ENCODE data around the gene UBE2A.

Gene UBE2A

DNA sequence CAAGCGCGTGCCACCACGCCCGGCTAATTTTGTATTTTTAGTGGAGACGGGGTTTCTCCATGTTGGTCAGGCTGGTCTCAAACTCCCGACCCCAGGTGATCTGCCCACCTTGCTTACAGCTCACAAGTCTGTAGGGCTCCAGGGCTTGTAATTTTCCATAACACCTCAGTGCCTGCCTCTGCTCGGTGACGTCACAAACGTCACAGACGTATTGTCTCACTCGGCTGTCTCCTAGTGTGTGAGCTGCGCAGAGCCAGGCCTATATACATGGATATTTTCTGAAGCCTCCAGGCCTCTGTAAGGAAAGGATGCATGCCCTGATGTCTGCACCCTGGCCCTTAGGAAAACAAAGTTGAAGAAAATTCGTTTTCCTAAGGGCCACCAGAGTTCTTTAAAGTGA lies 40.4 kb downstream of the UBE2A start:
- DNase-seq = no peak

GRCh38 chrX:119617517-119618164 lies 43.3 kb downstream of the UBE2A start:
- DNase-seq = no peak

DNA sequence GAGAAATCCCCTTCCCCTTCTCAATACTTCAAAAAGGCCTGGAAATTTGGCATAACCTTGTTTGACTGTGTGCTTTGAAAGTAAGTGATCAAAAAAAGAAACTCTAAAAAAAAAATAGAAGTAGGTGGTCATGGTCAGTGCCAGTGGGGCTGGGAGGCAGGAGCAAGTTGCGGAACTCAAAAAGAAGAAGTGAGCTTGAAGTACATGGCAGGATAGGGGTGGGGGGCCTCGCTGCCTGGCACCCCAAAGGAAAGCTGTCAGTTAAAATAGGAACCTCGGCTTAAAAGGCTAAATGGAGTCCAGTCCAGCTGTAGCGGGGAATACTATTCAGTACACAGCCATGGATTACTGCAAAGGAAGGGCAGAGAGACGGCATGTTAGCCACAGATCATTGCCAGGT lies 44.1 kb downstream of the UBE2A start:
- no peak for DNase-seq

DNA sequence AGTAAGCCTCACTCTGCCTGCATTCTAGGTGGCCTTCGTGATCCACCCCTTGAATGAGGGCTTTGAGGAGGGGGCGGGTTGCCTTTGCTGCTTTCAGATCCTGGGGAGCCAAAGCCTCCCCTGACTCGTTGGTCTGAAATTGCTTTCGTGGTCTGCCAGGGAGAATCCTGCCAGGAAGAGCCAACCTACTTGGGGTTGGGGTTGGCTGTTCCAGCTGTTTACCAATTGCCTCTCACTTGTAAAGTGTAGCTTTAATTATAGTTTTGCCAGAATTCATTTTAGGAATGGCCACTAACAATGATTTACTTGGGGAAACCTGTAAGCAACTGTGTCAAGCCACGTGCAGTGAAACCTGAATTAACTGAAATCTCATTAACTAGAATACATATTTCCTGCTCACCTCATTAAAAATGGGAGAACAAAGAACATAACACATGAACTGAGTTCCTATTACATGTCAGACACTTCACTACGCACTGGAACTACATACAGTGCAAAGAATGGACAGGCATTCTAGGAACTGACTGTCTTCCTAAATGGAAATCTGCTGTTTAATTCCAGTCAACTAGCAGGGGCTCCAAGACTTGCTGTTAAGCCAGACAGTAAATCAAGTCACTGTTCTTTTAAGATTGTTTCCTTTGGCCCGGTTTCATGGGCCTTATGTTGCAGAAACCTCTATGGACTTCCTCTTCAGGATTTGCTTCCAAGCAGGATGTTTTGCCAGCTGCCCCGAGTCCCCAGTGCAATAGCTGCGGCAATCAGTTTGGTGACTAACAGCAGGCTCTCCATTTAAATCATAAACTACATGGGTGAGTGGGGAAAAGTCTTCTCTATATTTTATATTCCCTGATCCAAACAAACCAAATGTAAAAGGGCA lies 48.2 kb downstream of the UBE2A start:
- peak; percentile 56 for DNase-seq

DNA sequence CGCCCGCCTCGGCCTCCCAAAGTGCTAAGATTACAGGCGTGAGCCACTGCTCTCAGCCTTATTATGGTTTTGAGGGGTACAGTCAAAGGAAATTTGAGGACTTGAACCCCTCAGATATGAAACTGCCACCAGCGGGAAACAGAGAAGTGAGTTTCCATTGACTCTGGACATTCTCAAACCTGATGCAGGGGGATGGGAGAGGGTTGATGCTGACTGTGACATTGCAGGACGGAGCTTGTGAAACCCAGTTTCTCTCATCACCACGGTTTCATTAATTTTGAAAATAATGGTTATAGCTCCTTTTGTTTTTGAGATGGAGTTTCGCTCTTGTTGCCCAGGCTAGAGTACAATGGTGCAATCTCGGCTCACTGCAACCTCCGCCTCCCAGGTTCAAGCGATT lies 50.1 kb downstream of the UBE2A start:
- DNase-seq = no peak

DNA sequence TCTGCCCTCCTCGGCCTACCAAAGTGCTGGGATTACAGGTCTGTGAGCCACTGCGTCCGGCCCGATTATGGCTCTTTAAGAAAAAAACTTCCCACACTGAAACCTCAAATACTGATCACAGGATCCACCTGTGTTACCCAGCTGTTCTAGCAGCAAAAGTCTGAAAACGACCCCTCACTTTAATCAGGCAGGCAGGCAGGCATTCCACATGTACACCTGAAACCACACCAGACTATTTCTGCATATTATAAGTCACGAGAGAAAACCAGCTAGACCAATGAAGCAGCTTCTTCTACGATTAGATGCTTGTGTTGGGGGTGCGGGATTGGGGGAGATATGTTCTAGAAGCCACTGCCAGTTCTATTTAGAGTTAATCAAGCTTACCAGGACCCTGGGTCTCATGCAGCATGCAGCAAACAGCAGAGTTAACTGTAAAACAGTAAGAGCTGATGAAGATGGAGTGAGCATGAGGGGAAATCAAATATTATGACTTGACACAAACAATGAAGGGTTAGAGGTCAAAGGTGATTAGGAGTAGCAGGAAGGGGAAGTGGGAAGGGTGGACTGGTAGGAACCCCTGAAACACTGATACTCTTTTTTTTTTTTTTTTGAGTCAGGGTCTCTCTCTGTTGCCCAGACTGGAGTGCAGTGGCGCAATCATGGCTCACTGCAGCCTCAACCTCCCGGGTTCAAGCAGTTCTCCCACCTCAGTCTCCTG lies 50.7 kb downstream of the UBE2A start:
- DNase-seq = no peak

- no peak for DNase-seq
Observed at GRCh38 chrX:119625843-119626242, 51.5 kb downstream of the UBE2A start.

All from EL (cell line).